Activated T-helper 1 cell treated with anti-CD3 and anti-CD28 coated beads, Interleukin-12 subunit alpha, Interleukin-12 subunit beta, Interleukin-2, Interleukin-4 antibody, amounts not matched to agents 30 ng/mL and 10 ng/mL and 1 ng/mL, durations not matched to agents 14 hours and 24 hours and 36 hours (primary cell): ENCODE results near the gene LIMS4. TPM values are rescaled to one million over a fixed set of nuclear protein-coding genes. Genes with fewer than 3 reads are reported as not detected.
"Not testable (repeated sequence)": the region's sequence is repeated elsewhere in the genome, so short reads cannot be mapped to it uniquely, and the experiment has no call there.

Experiments used
- DNase-seq: peaks from one replicate; pipeline ENCODE4 v3.0.0; 2021; ENCODE audit warnings: low spot score
- H3K27ac Mint-ChIP-seq: one replicate; pipeline ENCODE4 v1.8.0; 2021; ENCODE audit warnings: mild to moderate bottlenecking, mixed read lengths
- H3K27me3 Mint-ChIP-seq: one replicate; pipeline ENCODE4 v1.8.0; 2022; ENCODE audit warnings: mild to moderate bottlenecking, moderate library complexity, mixed read lengths; ENCODE audit not compliant: insufficient read depth
- H3K36me3 Mint-ChIP-seq: one replicate; pipeline ENCODE4 v1.8.0; 2021; ENCODE audit warnings: low read depth, mixed read lengths
- H3K4me1 Mint-ChIP-seq: one replicate; pipeline ENCODE4 v1.8.0; 2021; ENCODE audit warnings: low read depth, mixed read lengths
- H3K4me3 Mint-ChIP-seq: one replicate; pipeline ENCODE4 v1.8.0; 2021; ENCODE audit warnings: mild to moderate bottlenecking, moderate library complexity, mixed read lengths
- H3K9me3 Mint-ChIP-seq: one replicate; pipeline ENCODE4 v1.8.0; 2021; ENCODE audit warnings: mixed read lengths
- intact Hi-C: fragments of 100-400 bp; cut with micrococcal nuclease; formaldehyde crosslinking; loops from one replicate; pipeline ENCODE4 v1.15.1; 2024
- total RNA-seq: library from RNA; stranded (reverse); gene quantifications from 2 replicates; pipeline ENCODE4 v1.2.3, GENCODE V29; 2022

Gene LIMS4
- total RNA-seq, 1 donor from 2014 or later: not detected

GRCh38 chr2:110468921-110469320, 3.7 kb downstream of the LIMS4 start:
- H3K27me3 Mint-ChIP-seq, H3K4me1 Mint-ChIP-seq, H3K27ac Mint-ChIP-seq, H3K36me3 Mint-ChIP-seq, H3K4me3 Mint-ChIP-seq, DNase-seq, H3K9me3 Mint-ChIP-seq, intact Hi-C loops: not testable (repeated sequence)

- H3K4me1 Mint-ChIP-seq, H3K27ac Mint-ChIP-seq, H3K9me3 Mint-ChIP-seq, H3K27me3 Mint-ChIP-seq, H3K36me3 Mint-ChIP-seq, DNase-seq, H3K4me3 Mint-ChIP-seq, intact Hi-C loops: not testable (repeated sequence)
Measured at GRCh38 chr2:110465312-110465711, 7.3 kb downstream of the LIMS4 start.

- H3K4me3 Mint-ChIP-seq, H3K9me3 Mint-ChIP-seq: not testable (repeated sequence)
Measured at GRCh38 chr2:110462458-110462857, 10.2 kb downstream of the LIMS4 start.

GRCh38 chr2:110460318-110460717, 12.3 kb downstream of the LIMS4 start:
- H3K27me3 Mint-ChIP-seq, H3K36me3 Mint-ChIP-seq, H3K27ac Mint-ChIP-seq, H3K4me3 Mint-ChIP-seq, DNase-seq, H3K9me3 Mint-ChIP-seq, intact Hi-C loops, H3K4me1 Mint-ChIP-seq: not testable (repeated sequence)

More at GRCh38 chr2:110462458-110462857, 10.2 kb downstream of the LIMS4 start:
- DNase-seq, H3K4me1 Mint-ChIP-seq, H3K27me3 Mint-ChIP-seq, intact Hi-C loops, H3K36me3 Mint-ChIP-seq, H3K27ac Mint-ChIP-seq: not testable (repeated sequence)

GRCh38 chr2:110457214-110457590, 15.4 kb downstream of the LIMS4 start:
- intact Hi-C loops, H3K36me3 Mint-ChIP-seq, H3K27me3 Mint-ChIP-seq, H3K27ac Mint-ChIP-seq, H3K9me3 Mint-ChIP-seq, H3K4me3 Mint-ChIP-seq, H3K4me1 Mint-ChIP-seq, DNase-seq: not testable (repeated sequence)

- intact Hi-C loops, DNase-seq, H3K4me1 Mint-ChIP-seq, H3K9me3 Mint-ChIP-seq, H3K4me3 Mint-ChIP-seq, H3K27ac Mint-ChIP-seq, H3K36me3 Mint-ChIP-seq, H3K27me3 Mint-ChIP-seq: not testable (repeated sequence)
Measured at GRCh38 chr2:110456291-110457213, 16.1 kb downstream of the LIMS4 start.

- not testable (repeated sequence) for DNase-seq, H3K9me3 Mint-ChIP-seq
Measured at GRCh38 chr2:110455080-110455670, 17.4 kb downstream of the LIMS4 start.

GRCh38 chr2:110450951-110451350, 21.7 kb downstream of the LIMS4 start:
- H3K4me3 Mint-ChIP-seq, H3K9me3 Mint-ChIP-seq, H3K27me3 Mint-ChIP-seq, H3K36me3 Mint-ChIP-seq, DNase-seq, H3K4me1 Mint-ChIP-seq, H3K27ac Mint-ChIP-seq, intact Hi-C loops: not testable (repeated sequence)

More at GRCh38 chr2:110455080-110455670, 17.4 kb downstream of the LIMS4 start:
- intact Hi-C loops, H3K4me3 Mint-ChIP-seq, H3K36me3 Mint-ChIP-seq, H3K27me3 Mint-ChIP-seq, H3K27ac Mint-ChIP-seq, H3K4me1 Mint-ChIP-seq: not testable (repeated sequence)

GRCh38 chr2:110449127-110449947, 23.3 kb downstream of the LIMS4 start:
- H3K4me3 Mint-ChIP-seq, intact Hi-C loops, DNase-seq, H3K36me3 Mint-ChIP-seq, H3K27ac Mint-ChIP-seq, H3K9me3 Mint-ChIP-seq, H3K27me3 Mint-ChIP-seq, H3K4me1 Mint-ChIP-seq: not testable (repeated sequence)

- H3K9me3 Mint-ChIP-seq, H3K36me3 Mint-ChIP-seq, DNase-seq, H3K4me1 Mint-ChIP-seq, H3K4me3 Mint-ChIP-seq, intact Hi-C loops, H3K27me3 Mint-ChIP-seq, H3K27ac Mint-ChIP-seq: not testable (repeated sequence)
Measured at GRCh38 chr2:110446644-110447043, 26.0 kb downstream of the LIMS4 start.

- H3K9me3 Mint-ChIP-seq, H3K36me3 Mint-ChIP-seq, H3K27ac Mint-ChIP-seq, H3K4me3 Mint-ChIP-seq, DNase-seq, H3K4me1 Mint-ChIP-seq, H3K27me3 Mint-ChIP-seq, intact Hi-C loops: not testable (repeated sequence)
Measured at GRCh38 chr2:110443305-110444005, 29.2 kb downstream of the LIMS4 start.

GRCh38 chr2:110441905-110442304, 30.7 kb downstream of the LIMS4 start:
- H3K4me3 Mint-ChIP-seq, H3K27ac Mint-ChIP-seq, H3K9me3 Mint-ChIP-seq, H3K4me1 Mint-ChIP-seq, H3K27me3 Mint-ChIP-seq, DNase-seq, intact Hi-C loops, H3K36me3 Mint-ChIP-seq: not testable (repeated sequence)
